Measurements from ENCODE around the gene ATXN3L.

The ATXN3L gene

GRCh38 chrX:13290891-13291614 lies 28.8 kb downstream of the ATXN3L start:
- H3K27me3 Mint-ChIP-seq: no peaks in the 10 kb centered on the region
- DNase-seq: no peak
- CTCF ChIA-PET: no interaction called here
- no peaks in the 10 kb centered on the region for H3K4me1 Mint-ChIP-seq
- no peak overlapping the region for H3K27ac Mint-ChIP-seq
- no peaks in the 10 kb centered on the region for H3K9me3 Mint-ChIP-seq
- no peak overlapping the region for H3K4me3 Mint-ChIP-seq
- H3K36me3 Mint-ChIP-seq: no peaks in the 10 kb centered on the region

- Mint-ChIP-seq H3K9me3 (peaks cover 4% of the 10 kb centered on the region), H3K4me1 (no peaks in the 10 kb centered on the region), H3K27me3 (no peaks in the 10 kb centered on the region), H3K4me3 (no peak overlapping the region), H3K36me3 (no peaks in the 10 kb centered on the region), H3K27ac (no peak overlapping the region)
- no peak for DNase-seq
- CTCF ChIA-PET: no interaction called here
Observed at GRCh38 chrX:13288671-13289070, 31.2 kb downstream of the ATXN3L start.

- Mint-ChIP-seq H3K4me1 (no peaks in the 10 kb centered on the region), H3K36me3 (no peaks in the 10 kb centered on the region), H3K27me3 (no peaks in the 10 kb centered on the region), H3K9me3 (peaks cover 4% of the 10 kb centered on the region), H3K27ac (no peak overlapping the region), H3K4me3 (no peak overlapping the region)
- CTCF ChIA-PET: no interaction called here
- DNase-seq: no peak
Observed at GRCh38 chrX:13287816-13288215, 32.0 kb downstream of the ATXN3L start.

GRCh38 chrX:13285693-13286092 lies 34.2 kb downstream of the ATXN3L start:
- CTCF ChIA-PET: no interaction called here
- Mint-ChIP-seq H3K4me3 (no peak overlapping the region), H3K27ac (no peak overlapping the region), H3K4me1 (no peaks in the 10 kb centered on the region), H3K36me3 (no peaks in the 10 kb centered on the region), H3K27me3 (no peaks in the 10 kb centered on the region), H3K9me3 (peaks cover 8% of the 10 kb centered on the region)
- no peak for DNase-seq

GRCh38 chrX:13285229-13285628 lies 34.6 kb downstream of the ATXN3L start:
- peaks cover 8% of the 10 kb centered on the region for H3K9me3 Mint-ChIP-seq
- H3K36me3 Mint-ChIP-seq: no peaks in the 10 kb centered on the region
- DNase-seq: no peak

GRCh38 chrX:13284570-13284969 lies 35.3 kb downstream of the ATXN3L start:
- Mint-ChIP-seq H3K27ac (no peak overlapping the region), H3K36me3 (no peaks in the 10 kb centered on the region), H3K4me3 (no peak overlapping the region), H3K27me3 (no peaks in the 10 kb centered on the region), H3K4me1 (no peaks in the 10 kb centered on the region), H3K9me3 (peaks cover 8% of the 10 kb centered on the region)
- no peak for DNase-seq
- CTCF ChIA-PET: no interaction called here

More at GRCh38 chrX:13285229-13285628, 34.6 kb downstream of the ATXN3L start:
- H3K4me3 Mint-ChIP-seq: no peak overlapping the region
- CTCF ChIA-PET: no interaction called here
- no peaks in the 10 kb centered on the region for H3K27me3 Mint-ChIP-seq
- H3K4me1 Mint-ChIP-seq: no peaks in the 10 kb centered on the region
- no peak overlapping the region for H3K27ac Mint-ChIP-seq

- no peak overlapping the region for H3K27ac Mint-ChIP-seq
- CTCF ChIA-PET: interaction anchor here (1.4 kb wide), 1 partner anchor 10 kb away, joined by 3 read pairs; no protein-coding TSS in a partner anchor
- H3K36me3 Mint-ChIP-seq: no peaks in the 10 kb centered on the region
- DNase-seq: no peak
- no peaks in the 10 kb centered on the region for H3K4me1 Mint-ChIP-seq
- H3K4me3 Mint-ChIP-seq: no peak overlapping the region
- peaks cover 8% of the 10 kb centered on the region for H3K9me3 Mint-ChIP-seq
- no peaks in the 10 kb centered on the region for H3K27me3 Mint-ChIP-seq
Observed at GRCh38 chrX:13283950-13284546, 35.8 kb downstream of the ATXN3L start.

- Mint-ChIP-seq H3K27ac (no peak overlapping the region), H3K27me3 (no peaks in the 10 kb centered on the region), H3K4me3 (no peak overlapping the region), H3K4me1 (no peaks in the 10 kb centered on the region), H3K9me3 (peaks cover 8% of the 10 kb centered on the region), H3K36me3 (no peaks in the 10 kb centered on the region)
- no peak for DNase-seq
- CTCF ChIA-PET: interaction anchor here (0.7 to 1.4 kb wide), 2 partner anchors 10 to 42 kb away, joined by 3 read pairs; no protein-coding TSS in a partner anchor
Observed at GRCh38 chrX:13283512-13283911, 36.3 kb downstream of the ATXN3L start.

GRCh38 chrX:13281289-13281688 lies 38.6 kb downstream of the ATXN3L start:
- H3K36me3 Mint-ChIP-seq: no peaks in the 10 kb centered on the region
- H3K27me3 Mint-ChIP-seq: no peaks in the 10 kb centered on the region
- CTCF ChIA-PET: no interaction called here
- H3K27ac Mint-ChIP-seq: no peak overlapping the region
- H3K9me3 Mint-ChIP-seq: peaks cover 8% of the 10 kb centered on the region
- no peak overlapping the region for H3K4me3 Mint-ChIP-seq
- no peak for DNase-seq
- H3K4me1 Mint-ChIP-seq: no peaks in the 10 kb centered on the region

- Mint-ChIP-seq H3K27ac (no peak overlapping the region), H3K27me3 (no peaks in the 10 kb centered on the region), H3K4me1 (no peaks in the 10 kb centered on the region), H3K36me3 (no peaks in the 10 kb centered on the region), H3K9me3 (peaks cover 3% of the 10 kb centered on the region), H3K4me3 (no peak overlapping the region)
- CTCF ChIA-PET: interaction anchor here (0.7 kb wide), 1 partner anchor 389 kb away, joined by 3 read pairs; no protein-coding TSS in a partner anchor
- no peak for DNase-seq
Observed at GRCh38 chrX:13279279-13280018, 40.4 kb downstream of the ATXN3L start.

- Mint-ChIP-seq H3K9me3 (peaks cover 3% of the 10 kb centered on the region), H3K4me3 (no peak overlapping the region), H3K4me1 (no peaks in the 10 kb centered on the region), H3K36me3 (no peaks in the 10 kb centered on the region), H3K27me3 (no peaks in the 10 kb centered on the region), H3K27ac (no peak overlapping the region)
- no peak for DNase-seq
- CTCF ChIA-PET: no interaction called here
Observed at GRCh38 chrX:13277539-13277938, 42.3 kb downstream of the ATXN3L start.

- DNase-seq: no peak
- Mint-ChIP-seq H3K36me3 (no peaks in the 10 kb centered on the region), H3K9me3 (peaks cover 2% of the 10 kb centered on the region), H3K27me3 (no peaks in the 10 kb centered on the region), H3K4me3 (no peak overlapping the region), H3K4me1 (no peaks in the 10 kb centered on the region), H3K27ac (no peak overlapping the region)
- CTCF ChIA-PET: no interaction called here
Observed at GRCh38 chrX:13276991-13277390, 42.9 kb downstream of the ATXN3L start.

GRCh38 chrX:13275031-13275430 lies 44.8 kb downstream of the ATXN3L start:
- Mint-ChIP-seq H3K27ac (no peak overlapping the region), H3K9me3 (no peaks in the 10 kb centered on the region), H3K4me3 (no peak overlapping the region), H3K4me1 (no peaks in the 10 kb centered on the region), H3K36me3 (no peaks in the 10 kb centered on the region), H3K27me3 (no peaks in the 10 kb centered on the region)
- CTCF ChIA-PET: no interaction called here
- no peak for DNase-seq

- H3K4me1 Mint-ChIP-seq: no peaks in the 10 kb centered on the region
- H3K4me3 Mint-ChIP-seq: no peak overlapping the region
- H3K9me3 Mint-ChIP-seq: no peaks in the 10 kb centered on the region
- H3K27me3 Mint-ChIP-seq: no peaks in the 10 kb centered on the region
- DNase-seq: no peak
- no peak overlapping the region for H3K27ac Mint-ChIP-seq
- CTCF ChIA-PET: no interaction called here
- no peaks in the 10 kb centered on the region for H3K36me3 Mint-ChIP-seq
Observed at GRCh38 chrX:13272426-13272825, 47.4 kb downstream of the ATXN3L start.

- Mint-ChIP-seq H3K4me1 (no peaks in the 10 kb centered on the region), H3K36me3 (no peaks in the 10 kb centered on the region), H3K27me3 (no peaks in the 10 kb centered on the region), H3K4me3 (no peak overlapping the region), H3K27ac (no peak overlapping the region), H3K9me3 (no peaks in the 10 kb centered on the region)
- CTCF ChIA-PET: no interaction called here
- DNase-seq: no peak
Observed at GRCh38 chrX:13271511-13271910, 48.3 kb downstream of the ATXN3L start.
